CD8-positive, alpha-beta memory T cell (primary cell): Measurements from ENCODE around the gene ATP11A. TPM values are rescaled to one million over a fixed set of nuclear protein-coding genes. Genes with fewer than 3 reads are reported as not detected.
A peak's percentile ranks its signal among the peaks of the same experiment; 100 is the strongest.

Experiments
- CTCF ChIA-PET: fragments of 350-600 bp; sonication (Branson Sonifier 250); formaldehyde crosslinking; loops from one replicate; lab custom pipeline; 2021; ENCODE audit warnings: antibody characterized with exemption; lab: Charles Lee
- POLR2A ChIA-PET: fragments of 350-600 bp; sonication (Branson Sonifier 250); formaldehyde crosslinking; loops from one replicate; lab custom pipeline; 2021; ENCODE audit warnings: antibody characterized with exemption; lab: Charles Lee
- DNase-seq, 5 donors: peaks; one replicate each; pipeline versions ENCODE4 v3.0.0 to v3.0.0-alpha.2; 2020 to 2022; ENCODE audit warnings: mixed read lengths in 1 of 5
- H3K27ac ChIP-seq: one replicate; pipeline ENCODE4 v1.7.0; 2013; ENCODE audit warnings: low read depth, mild to moderate bottlenecking, low read length, moderate library complexity
- H3K27me3 ChIP-seq: 2 replicates; pipeline ENCODE4 v1.7.0; 2013; ENCODE audit warnings: low read length, mild to moderate bottlenecking; ENCODE audit not compliant: insufficient read depth, poor library complexity, severe bottlenecking
- H3K36me3 ChIP-seq: 2 replicates; pipeline ENCODE4 v1.7.0; 2013; ENCODE audit warnings: mild to moderate bottlenecking, low read length, moderate library complexity; ENCODE audit not compliant: insufficient read depth
- H3K4me1 ChIP-seq: 2 replicates; pipeline ENCODE4 v1.7.0; 2013; ENCODE audit warnings: mild to moderate bottlenecking, low read length, moderate library complexity; ENCODE audit not compliant: insufficient read depth
- H3K4me3 ChIP-seq: 2 replicates; pipeline ENCODE4 v1.7.0; 2013; ENCODE audit warnings: mild to moderate bottlenecking, low read length
- H3K9me3 ChIP-seq: 2 replicates; pipeline ENCODE4 v1.7.0; 2013; ENCODE audit warnings: mild to moderate bottlenecking, low read length
- H3K27ac Mint-ChIP-seq, 8 donors: one replicate each; pipeline ENCODE4 v1.8.0; 2020 to 2021; ENCODE audit warnings: mixed read lengths in 8 of 8, mild to moderate bottlenecking in 6 of 8, inconsistent platforms in 3 of 8, moderate library complexity in 3 of 8
- H3K27me3 Mint-ChIP-seq, 2 donors: one replicate each; pipeline ENCODE4 v1.8.0; 2020 to 2021; ENCODE audit warnings: mixed read lengths in 2 of 2, mild to moderate bottlenecking in 1 of 2, moderate library complexity in 1 of 2
- H3K36me3 Mint-ChIP-seq, 3 donors: one replicate each; pipeline ENCODE4 v1.8.0; 2020 to 2021; ENCODE audit warnings: mixed read lengths in 3 of 3, inconsistent platforms in 1 of 3, mild to moderate bottlenecking in 1 of 3
- H3K4me1 Mint-ChIP-seq, 3 donors: one replicate each; pipeline ENCODE4 v1.8.0; 2020 to 2021; ENCODE audit warnings: mixed read lengths in 3 of 3, inconsistent platforms in 1 of 3, mild to moderate bottlenecking in 1 of 3
- H3K4me3 Mint-ChIP-seq, 7 donors: one replicate each; pipeline ENCODE4 v1.8.0; 2020 to 2021; ENCODE audit warnings: mixed read lengths in 7 of 7, mild to moderate bottlenecking in 6 of 7, moderate library complexity in 4 of 7, inconsistent platforms in 2 of 7
- H3K9me3 Mint-ChIP-seq, 5 donors: one replicate each; pipeline ENCODE4 v1.8.0; 2020 to 2022; ENCODE audit warnings: mixed read lengths in 5 of 5, mild to moderate bottlenecking in 3 of 5, moderate library complexity in 2 of 5, inconsistent platforms in 1 of 5
- polyA plus RNA-seq: library from polyadenylated mRNA; unstranded; fragments of 300-500 nt; fragmentation: Illumina TruSeq; gene quantifications from one replicate; pipeline ENCODE4 v1.2.3, GENCODE V29; 2021
- total RNA-seq, 2 experiments: library from RNA; stranded (reverse); gene quantifications; one replicate each; pipeline ENCODE4 v1.2.3, GENCODE V29; 2021

ATP11A gene
- total and polyA plus RNA-seq, 3 experiments from 2014 or later = 4.5 to 34.6 (median 34.0) TPM

GRCh38 chr13:112926993-112927392 lies 237.2 kb downstream of the ATP11A start:
- no peak overlapping the region for H3K4me3 Mint-ChIP-seq
- Histone ChIP-seq H3K9me3 (no peaks in the 10 kb centered on the region), H3K36me3 (no peaks in the 10 kb centered on the region), H3K4me3 (no peak overlapping the region), H3K4me1 (peaks cover 3% of the 10 kb centered on the region), H3K27ac (no peak overlapping the region), H3K27me3 (peaks cover 13% of the 10 kb centered on the region)
- ChIA-PET POLR2A (no interaction called here), CTCF (no interaction called here)
- no peaks in the 10 kb centered on the region for H3K9me3 Mint-ChIP-seq
- peaks cover 27 to 58% of the 10 kb centered on the region in 2 donors for H3K27me3 Mint-ChIP-seq
- H3K36me3 Mint-ChIP-seq = no peaks in the 10 kb centered on the region
- H3K4me1 Mint-ChIP-seq = peaks cover 3 to 10% (median 4%) of the 10 kb centered on the region in 3 donors
- H3K27ac Mint-ChIP-seq = no peak overlapping the region
- no peak for DNase-seq

GRCh38 chr13:112928020-112928971 lies 238.5 kb downstream of the ATP11A start:
- POLR2A ChIA-PET = no interaction called here
- H3K4me1 ChIP-seq = peaks cover 3% of the 10 kb centered on the region
- H3K4me3 Mint-ChIP-seq = no peak overlapping the region
- H3K27me3 Mint-ChIP-seq = peaks cover 24 to 61% of the 10 kb centered on the region in 2 donors
- no peak overlapping the region for H3K4me3 ChIP-seq
- no peaks in the 10 kb centered on the region for H3K36me3 ChIP-seq
- no peak overlapping the region for H3K27ac ChIP-seq
- no peaks in the 10 kb centered on the region for H3K9me3 ChIP-seq
- no peaks in the 10 kb centered on the region for H3K36me3 Mint-ChIP-seq
- no peak overlapping the region for H3K27ac Mint-ChIP-seq
- H3K4me1 Mint-ChIP-seq = peaks cover 3 to 10% (median 4%) of the 10 kb centered on the region in 3 donors
- CTCF ChIA-PET = no interaction called here
- H3K27me3 ChIP-seq = peaks cover 13% of the 10 kb centered on the region
- H3K9me3 Mint-ChIP-seq = no peaks in the 10 kb centered on the region
- no peak for DNase-seq

GRCh38 chr13:112928972-112929782 lies 239.3 kb downstream of the ATP11A start:
- H3K36me3 Mint-ChIP-seq = no peaks in the 10 kb centered on the region
- Histone ChIP-seq H3K4me3 (no peak overlapping the region), H3K4me1 (peaks cover 3% of the 10 kb centered on the region), H3K36me3 (no peaks in the 10 kb centered on the region), H3K27ac (no peak overlapping the region), H3K9me3 (no peaks in the 10 kb centered on the region), H3K27me3 (peaks cover 13% of the 10 kb centered on the region)
- POLR2A ChIA-PET = no interaction called here
- H3K4me3 Mint-ChIP-seq = no peak overlapping the region
- peaks cover 24 to 62% of the 10 kb centered on the region in 2 donors for H3K27me3 Mint-ChIP-seq
- DNase-seq = no peak
- no peaks in the 10 kb centered on the region for H3K9me3 Mint-ChIP-seq
- H3K4me1 Mint-ChIP-seq = peaks cover 3 to 10% (median 4%) of the 10 kb centered on the region in 3 donors
- H3K27ac Mint-ChIP-seq = no peak overlapping the region
- CTCF ChIA-PET = no interaction called here

GRCh38 chr13:112929783-112930055 lies 239.9 kb downstream of the ATP11A start:
- H3K27ac ChIP-seq = no peak overlapping the region
- H3K4me3 ChIP-seq = no peak overlapping the region
- no peaks in the 10 kb centered on the region for H3K9me3 Mint-ChIP-seq
- H3K4me3 Mint-ChIP-seq = no peak overlapping the region
- ChIA-PET CTCF (no interaction called here), POLR2A (no interaction called here)
- no peaks in the 10 kb centered on the region for H3K9me3 ChIP-seq
- peaks cover 3 to 10% (median 4%) of the 10 kb centered on the region in 3 donors for H3K4me1 Mint-ChIP-seq
- no peak for DNase-seq
- peaks cover 24 to 61% of the 10 kb centered on the region in 2 donors for H3K27me3 Mint-ChIP-seq
- peaks cover 13% of the 10 kb centered on the region for H3K27me3 ChIP-seq
- H3K27ac Mint-ChIP-seq = peak overlapping the region in 1 of 8 donors; percentile 12
- H3K36me3 ChIP-seq = no peaks in the 10 kb centered on the region
- peaks cover 3% of the 10 kb centered on the region for H3K4me1 ChIP-seq
- no peaks in the 10 kb centered on the region for H3K36me3 Mint-ChIP-seq

GRCh38 chr13:112930192-112930591 lies 240.4 kb downstream of the ATP11A start:
- Mint-ChIP-seq H3K36me3 (no peaks in the 10 kb centered on the region), H3K27me3 (peaks cover 25 to 62% of the 10 kb centered on the region in 2 donors)

GRCh38 chr13:112931028-112931934 lies 241.4 kb downstream of the ATP11A start:
- Histone ChIP-seq H3K4me3 (no peak overlapping the region), H3K9me3 (no peaks in the 10 kb centered on the region), H3K4me1 (peaks cover 3% of the 10 kb centered on the region), H3K27me3 (peaks cover 13% of the 10 kb centered on the region), H3K36me3 (no peaks in the 10 kb centered on the region), H3K27ac (no peak overlapping the region)
- POLR2A ChIA-PET = no interaction called here
- Mint-ChIP-seq H3K4me1 (peaks cover 3 to 10% (median 4%) of the 10 kb centered on the region in 3 donors), H3K4me3 (peak overlapping the region in 1 of 7 donors; percentile 34), H3K27me3 (peaks cover 30 to 68% of the 10 kb centered on the region in 2 donors), H3K27ac (no peak overlapping the region), H3K36me3 (no peaks in the 10 kb centered on the region), H3K9me3 (no peaks in the 10 kb centered on the region)
- CTCF ChIA-PET = interaction anchor here (1.1 kb wide), 1 partner anchor 11 kb away, joined by 3 read pairs; no protein-coding TSS in a partner anchor
- DNase-seq = no peak

More at GRCh38 chr13:112930192-112930591, 240.4 kb downstream of the ATP11A start:
- Mint-ChIP-seq H3K9me3 (no peaks in the 10 kb centered on the region), H3K4me3 (no peak overlapping the region), H3K27ac (no peak overlapping the region), H3K4me1 (peaks cover 3 to 10% (median 4%) of the 10 kb centered on the region in 3 donors)
- ChIA-PET CTCF (no interaction called here), POLR2A (no interaction called here)
- Histone ChIP-seq H3K9me3 (no peaks in the 10 kb centered on the region), H3K27ac (no peak overlapping the region), H3K4me1 (peaks cover 3% of the 10 kb centered on the region), H3K27me3 (peaks cover 13% of the 10 kb centered on the region), H3K4me3 (no peak overlapping the region), H3K36me3 (no peaks in the 10 kb centered on the region)
- DNase-seq = no peak

- Histone ChIP-seq H3K27ac (no peak overlapping the region), H3K4me1 (peaks cover 3% of the 10 kb centered on the region), H3K4me3 (no peak overlapping the region), H3K9me3 (no peaks in the 10 kb centered on the region), H3K27me3 (peaks cover 13% of the 10 kb centered on the region), H3K36me3 (no peaks in the 10 kb centered on the region)
- peaks cover 32 to 68% of the 10 kb centered on the region in 2 donors for H3K27me3 Mint-ChIP-seq
- POLR2A ChIA-PET = no interaction called here
- CTCF ChIA-PET = interaction anchor here (1.1 kb wide), 1 partner anchor 10 kb away, joined by 3 read pairs; no protein-coding TSS in a partner anchor
- H3K9me3 Mint-ChIP-seq = no peaks in the 10 kb centered on the region
- no peak overlapping the region for H3K4me3 Mint-ChIP-seq
- no peaks in the 10 kb centered on the region for H3K36me3 Mint-ChIP-seq
- no peak overlapping the region for H3K27ac Mint-ChIP-seq
- peaks cover 3 to 10% (median 4%) of the 10 kb centered on the region in 3 donors for H3K4me1 Mint-ChIP-seq
- DNase-seq = no peak
These were observed 243.1 kb downstream of the ATP11A start for GRCh38 chr13:112932971-112933370.
